HG03196 (cell line): ENCODE measurements around the gene ENOX2.
"Not testable (repeated sequence)": the region's sequence is repeated elsewhere in the genome, so short reads cannot be mapped to it uniquely, and the experiment has no call there.

Source experiments
- ATAC-seq: cut with Tn5 transposase; IDR thresholded peaks from one replicate; pipeline ENCODE4 v1.9.1; 2021; ENCODE audit not compliant: unreplicated experiment

ENOX2 gene

DNA sequence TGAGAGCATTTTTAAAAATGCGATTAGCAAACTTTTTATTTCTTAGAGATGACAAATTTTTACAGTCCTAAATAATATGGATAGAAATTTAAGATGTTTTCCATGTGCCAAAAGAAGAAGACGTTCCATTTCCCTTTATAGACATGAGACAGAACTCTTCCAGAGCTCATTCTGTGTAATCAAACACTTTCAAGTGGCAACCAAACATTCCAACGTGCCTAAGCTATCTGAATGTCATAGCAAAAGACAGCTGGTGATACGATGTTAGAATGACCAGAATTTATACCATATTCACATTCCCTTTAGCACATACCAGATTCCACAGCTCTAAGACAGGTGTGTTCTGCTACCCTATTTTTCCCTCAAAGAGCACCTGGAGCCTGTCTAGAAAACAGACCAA, 133.2 kb downstream of the ENOX2 start:
- ATAC-seq: no peak

GRCh38 chrX:130758072-130758471, 144.9 kb downstream of the ENOX2 start:
- ATAC-seq: no peak

DNA sequence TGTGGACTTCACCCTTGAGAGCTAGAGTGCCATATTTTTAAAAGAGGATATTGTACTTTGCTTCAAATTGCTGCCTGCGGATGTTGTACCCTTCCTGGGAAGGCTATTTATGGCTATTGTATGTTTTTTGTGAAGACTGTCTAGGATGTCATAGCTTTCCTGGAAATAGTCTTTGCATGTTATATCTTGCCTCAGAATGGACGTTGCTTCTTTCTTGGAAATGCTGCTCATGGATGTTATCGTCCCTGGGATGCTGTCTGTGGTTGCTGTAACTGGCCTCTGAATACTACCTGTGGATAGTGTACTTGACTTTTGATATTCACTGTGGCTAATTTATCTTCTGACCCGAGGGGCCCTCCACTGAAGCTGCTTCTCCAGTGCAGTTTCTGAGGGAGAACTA, 146.8 kb downstream of the ENOX2 start:
- ATAC-seq: no peak

GRCh38 chrX:130754353-130754752, 148.7 kb downstream of the ENOX2 start:
- no peak for ATAC-seq

- no peak for ATAC-seq
Observed at GRCh38 chrX:130746709-130747342, 156.2 kb downstream of the ENOX2 start.

- ATAC-seq: no peak
Observed at GRCh38 chrX:130746077-130746476, 156.9 kb downstream of the ENOX2 start.

DNA sequence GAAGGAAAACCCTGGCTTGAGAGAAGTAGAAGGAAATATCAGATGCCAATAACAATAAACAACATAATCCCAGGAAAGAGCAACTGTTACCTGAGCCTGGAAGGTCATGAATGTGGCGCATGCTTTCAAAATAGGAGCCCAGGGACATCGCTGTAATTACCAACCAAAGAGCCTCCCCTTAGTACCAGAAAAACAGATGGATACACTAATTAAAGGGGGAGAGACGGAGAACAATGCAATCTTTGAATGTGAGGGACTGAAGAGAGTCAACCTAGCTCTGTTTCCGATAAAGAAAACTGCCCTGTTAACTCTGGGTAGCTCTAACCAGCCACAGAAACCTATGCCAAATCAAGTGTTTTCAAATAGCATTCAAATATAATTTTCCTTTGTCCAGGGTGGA, 161.4 kb downstream of the ENOX2 start:
- no peak for ATAC-seq

GRCh38 chrX:130741151-130741550, 161.9 kb downstream of the ENOX2 start:
- ATAC-seq: no peak

DNA sequence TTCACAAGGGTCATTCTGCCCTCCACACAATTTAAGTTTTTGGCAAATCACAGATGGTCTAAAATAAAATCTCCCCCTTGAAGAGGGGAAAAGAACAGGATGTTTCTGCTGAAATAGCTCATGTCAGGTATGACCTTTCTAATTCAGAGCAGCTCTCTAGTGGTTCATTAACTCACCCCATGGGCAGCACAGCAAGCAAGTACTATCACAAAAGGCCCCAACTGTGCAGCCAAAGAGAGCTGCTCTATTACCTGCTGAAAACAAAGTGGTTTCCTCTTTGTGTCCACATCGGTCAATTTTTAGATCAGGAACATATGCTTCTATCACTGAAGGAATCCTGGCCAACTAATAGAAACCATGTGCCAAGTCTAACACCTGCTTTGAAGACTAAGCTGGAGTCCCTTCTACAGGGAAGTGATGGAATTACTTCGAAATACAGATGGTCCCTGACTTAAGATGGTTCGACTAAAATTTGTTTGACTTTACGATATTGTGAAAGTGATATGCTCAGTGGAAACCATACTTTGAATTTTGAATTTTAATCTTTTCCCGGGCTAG, 164.3 kb downstream of the ENOX2 start:
- no peak for ATAC-seq

- no peak for ATAC-seq
Observed at GRCh38 chrX:130734713-130735112, 168.3 kb downstream of the ENOX2 start.

DNA sequence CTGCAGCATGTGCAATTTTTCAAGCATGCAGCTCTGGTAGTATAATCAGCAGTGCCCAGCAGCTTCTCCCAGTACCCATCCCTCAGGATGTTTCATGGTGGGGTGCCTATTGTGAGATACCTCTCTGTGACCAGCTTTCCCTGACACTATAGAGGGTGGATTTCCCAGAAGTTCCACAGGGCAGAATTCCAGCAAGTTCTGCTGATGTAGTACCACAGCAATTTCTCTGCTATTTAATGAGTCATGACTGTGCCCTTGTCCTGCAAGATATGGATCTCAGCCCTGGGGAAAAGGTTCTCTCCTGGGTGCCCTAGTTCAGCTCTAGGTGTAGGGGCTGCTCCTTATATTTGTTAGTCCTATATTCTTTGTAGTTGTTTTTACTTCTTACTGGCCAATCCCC, 174.8 kb downstream of the ENOX2 start:
- no peak for ATAC-seq

GRCh38 chrX:130726661-130727060, 176.3 kb downstream of the ENOX2 start:
- no peak for ATAC-seq

GRCh38 chrX:130725519-130725918, 177.5 kb downstream of the ENOX2 start:
- no peak for ATAC-seq

DNA sequence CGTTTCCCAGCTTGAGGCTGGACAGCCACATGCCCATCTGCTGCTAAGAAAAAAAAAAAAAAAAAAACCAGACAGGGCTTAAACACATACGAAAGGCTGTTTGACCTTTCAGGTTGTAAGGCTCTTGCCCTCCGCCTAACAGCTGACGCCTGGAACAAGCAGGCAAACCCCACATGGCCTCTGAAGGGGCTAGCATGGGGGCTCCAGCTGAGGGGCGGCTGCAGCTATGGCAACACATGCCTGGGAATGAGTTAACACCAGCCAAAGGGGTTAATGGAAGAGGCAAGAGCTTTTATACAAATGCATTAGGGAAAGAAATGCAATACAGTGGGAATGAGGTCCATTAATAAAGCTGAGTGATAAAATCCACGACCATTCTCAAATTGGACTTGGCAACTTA, 183.6 kb downstream of the ENOX2 start:
- ATAC-seq: no peak

GRCh38 chrX:130718137-130718536, 184.9 kb downstream of the ENOX2 start:
- ATAC-seq: no peak

DNA sequence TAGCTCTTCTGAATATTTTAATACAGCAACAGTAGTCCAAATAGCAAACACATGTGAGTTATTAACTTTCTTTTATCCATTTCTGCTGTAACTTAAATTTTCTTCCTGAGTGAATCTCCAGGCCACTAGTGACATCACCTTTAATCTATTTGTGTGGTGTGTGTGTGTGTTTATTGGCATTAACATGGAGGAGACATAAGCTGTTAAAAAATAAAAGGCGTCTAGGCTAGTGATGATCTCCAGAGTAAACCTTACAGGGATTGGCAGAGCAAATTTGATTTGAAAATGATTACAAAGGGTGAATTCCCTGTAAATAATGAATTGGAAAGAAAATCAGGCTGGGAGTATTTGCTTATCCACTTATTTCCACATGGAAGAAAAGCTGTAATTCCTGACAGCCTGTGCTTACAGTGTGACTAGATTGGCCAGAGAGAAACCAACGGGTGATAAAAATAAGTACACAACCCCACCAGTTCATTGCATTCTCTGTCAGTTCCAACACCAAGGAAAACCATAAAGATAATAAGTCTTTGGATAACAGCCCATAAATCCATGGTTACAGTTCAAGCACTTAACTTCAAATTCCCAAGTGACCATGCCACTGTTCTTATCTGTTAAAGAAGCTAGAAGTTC, 186.1 kb downstream of the ENOX2 start:
- ATAC-seq: no peak

DNA sequence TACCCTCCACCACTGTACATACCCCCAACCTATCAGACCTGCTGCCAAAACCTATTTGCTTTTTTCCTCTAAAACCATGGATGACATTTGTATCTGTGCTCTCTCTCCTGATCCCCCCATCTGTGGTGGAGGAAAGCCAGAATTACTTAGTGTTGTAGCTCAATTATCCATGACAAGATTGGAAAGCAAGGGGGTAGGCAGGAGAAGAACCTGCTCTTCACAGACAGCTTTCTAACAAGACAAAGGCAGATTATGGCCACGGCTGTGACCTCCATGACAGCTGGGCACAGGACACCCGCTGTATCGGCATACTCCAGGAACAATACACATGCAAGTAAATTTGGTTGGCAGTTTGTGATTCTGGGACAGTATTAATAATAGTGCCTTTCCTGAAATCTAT, 186.7 kb downstream of the ENOX2 start:
- ATAC-seq: no peak

- ATAC-seq: no peak
Observed at GRCh38 chrX:130715299-130715698, 187.7 kb downstream of the ENOX2 start.

GRCh38 chrX:130714665-130715064, 188.3 kb downstream of the ENOX2 start:
- no peak for ATAC-seq

DNA sequence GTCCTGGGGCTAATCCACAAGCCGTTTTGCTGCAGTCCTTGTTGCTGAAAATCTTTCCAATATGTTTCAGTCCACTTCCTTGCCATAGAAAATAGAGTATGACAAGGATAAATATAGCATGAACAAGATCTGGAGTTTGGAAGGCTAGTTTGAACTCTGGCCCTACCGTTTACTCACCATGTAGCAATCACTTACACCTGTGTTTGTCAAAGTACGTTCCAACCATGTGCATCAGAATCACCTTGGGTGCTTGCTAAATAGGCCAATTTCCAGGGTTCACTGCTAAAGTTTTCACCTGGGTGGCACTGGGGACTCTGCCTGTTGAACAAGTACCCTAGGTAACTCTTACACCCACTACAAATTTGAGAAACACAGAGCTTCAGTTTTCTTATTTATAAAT, 188.9 kb downstream of the ENOX2 start:
- no peak for ATAC-seq

- ATAC-seq: not testable (repeated sequence)
Observed at GRCh38 chrX:130709178-130709577, 193.8 kb downstream of the ENOX2 start.

DNA sequence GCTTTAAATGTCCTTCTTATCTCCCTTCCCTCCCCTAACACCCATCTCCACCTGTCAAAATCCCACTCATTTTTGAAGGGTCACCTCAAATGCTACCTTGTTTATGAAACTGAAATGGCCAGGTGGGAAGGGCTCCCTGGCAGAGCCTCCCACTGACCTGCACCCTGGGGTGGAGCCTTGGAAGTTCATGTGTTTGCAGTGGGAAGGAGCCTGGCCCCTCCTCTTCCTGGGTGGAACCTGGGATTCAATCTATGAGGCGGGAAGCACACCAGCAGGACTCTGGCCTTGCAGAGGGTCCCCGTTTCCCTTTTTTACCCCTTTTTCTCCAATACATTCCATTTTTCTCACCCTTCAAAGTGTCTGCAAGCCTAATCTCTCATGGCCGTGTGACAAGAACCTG, 197.4 kb downstream of the ENOX2 start:
- ATAC-seq: no peak
